Measurements from ENCODE around the gene EFL1. TPM values are rescaled to one million over a fixed set of nuclear protein-coding genes. Genes with fewer than 3 reads are reported as not detected.
"Not testable (repeated sequence)": the region's sequence is repeated elsewhere in the genome, so short reads cannot be mapped to it uniquely, and the experiment has no call there.

Gene EFL1
- total RNA-seq, 1 experiment from 2014 or later = 29.1 TPM

DNA sequence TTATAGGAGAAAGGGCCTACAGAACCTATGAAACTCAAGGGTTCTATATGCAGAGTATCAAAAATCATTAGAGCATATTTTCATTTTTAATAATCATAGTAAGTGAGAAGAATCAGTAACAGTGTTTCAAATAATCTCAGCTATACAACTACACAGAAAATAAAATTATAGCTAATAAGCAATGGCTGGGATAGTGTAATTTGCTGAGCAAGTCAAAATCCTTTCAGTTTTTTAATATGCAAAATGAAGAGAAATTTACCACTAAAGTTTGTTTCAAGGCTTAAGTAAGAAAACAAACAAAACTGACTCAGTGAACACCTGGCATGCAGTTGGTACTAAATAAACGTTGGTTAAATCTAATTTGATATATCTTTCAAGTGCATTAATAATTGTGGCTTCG is 66.2 kb downstream of the EFL1 start:
- BruUV-seq (replicated peaks) = no TSS peak
- Mint-ChIP-seq H3K36me3 (ENCODE audit: insufficient read depth, unreplicated experiment) (no peaks in the 10 kb centered on the region), H3K9me3 (ENCODE audit: low read depth, unreplicated experiment) (no peaks in the 10 kb centered on the region), H3K4me1 (ENCODE audit: low read depth, unreplicated experiment) (peaks cover 6% of the 10 kb centered on the region), H3K27me3 (ENCODE audit: unreplicated experiment) (no peaks in the 10 kb centered on the region), H3K27ac (ENCODE audit: unreplicated experiment) (no peak overlapping the region), H3K4me3 (ENCODE audit: low read depth, unreplicated experiment) (no peak overlapping the region)
- no peak for DNase-seq
- CTCF ChIA-PET = interaction anchor here (3.6 kb wide), 1 partner anchor 88 kb away, joined by 12 read pairs; no protein-coding TSS in a partner anchor
- TF ChIP-seq, protein P1, sequence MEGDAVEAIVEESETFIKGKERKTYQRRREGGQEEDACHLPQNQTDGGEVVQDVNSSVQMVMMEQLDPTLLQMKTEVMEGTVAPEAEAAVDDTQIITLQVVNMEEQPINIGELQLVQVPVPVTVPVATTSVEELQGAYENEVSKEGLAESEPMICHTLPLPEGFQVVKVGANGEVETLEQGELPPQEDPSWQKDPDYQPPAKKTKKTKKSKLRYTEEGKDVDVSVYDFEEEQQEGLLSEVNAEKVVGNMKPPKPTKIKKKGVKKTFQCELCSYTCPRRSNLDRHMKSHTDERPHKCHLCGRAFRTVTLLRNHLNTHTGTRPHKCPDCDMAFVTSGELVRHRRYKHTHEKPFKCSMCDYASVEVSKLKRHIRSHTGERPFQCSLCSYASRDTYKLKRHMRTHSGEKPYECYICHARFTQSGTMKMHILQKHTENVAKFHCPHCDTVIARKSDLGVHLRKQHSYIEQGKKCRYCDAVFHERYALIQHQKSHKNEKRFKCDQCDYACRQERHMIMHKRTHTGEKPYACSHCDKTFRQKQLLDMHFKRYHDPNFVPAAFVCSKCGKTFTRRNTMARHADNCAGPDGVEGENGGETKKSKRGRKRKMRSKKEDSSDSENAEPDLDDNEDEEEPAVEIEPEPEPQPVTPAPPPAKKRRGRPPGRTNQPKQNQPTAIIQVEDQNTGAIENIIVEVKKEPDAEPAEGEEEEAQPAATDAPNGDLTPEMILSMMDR (IDR thresholded peaks at IDR 0.05; ENCODE audit: unreplicated experiment) = no peak
- intact Hi-C loops (cut with micrococcal nuclease; ENCODE audit: unreplicated experiment) = loop anchor here (5.0 kb wide), 1 partner anchor 714 kb away; no protein-coding TSS in a partner anchor

DNA sequence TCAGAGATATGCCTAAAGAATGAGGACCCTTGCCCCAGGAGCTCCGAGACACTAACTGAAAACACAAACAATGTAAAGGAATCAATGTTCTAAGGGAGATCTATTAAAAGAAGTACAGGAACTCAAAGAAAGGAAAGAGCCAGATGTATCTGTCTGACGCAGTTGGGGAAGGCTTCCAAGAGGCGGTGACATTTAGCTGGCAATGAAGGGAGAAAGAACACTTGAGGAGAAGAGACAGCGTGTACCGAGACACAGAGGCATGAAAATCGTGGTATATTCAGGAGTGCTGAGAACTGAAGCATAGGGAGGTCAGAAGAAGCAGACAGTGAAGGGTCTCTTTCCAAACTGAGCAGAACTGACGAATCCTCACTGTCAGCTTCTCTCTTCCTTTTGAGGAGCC is 66.7 kb downstream of the EFL1 start:
- DNase-seq; H3K36me3 Mint-ChIP-seq (ENCODE audit: insufficient read depth, unreplicated experiment); H3K4me3 Mint-ChIP-seq (ENCODE audit: low read depth, unreplicated experiment); H3K27me3 Mint-ChIP-seq (ENCODE audit: unreplicated experiment); H3K9me3 Mint-ChIP-seq (ENCODE audit: low read depth, unreplicated experiment); H3K27ac Mint-ChIP-seq (ENCODE audit: unreplicated experiment); BruUV-seq (replicated peaks); H3K4me1 Mint-ChIP-seq (ENCODE audit: low read depth, unreplicated experiment): not testable (repeated sequence)
- intact Hi-C loops (cut with micrococcal nuclease; ENCODE audit: unreplicated experiment) = loop anchor here (5.0 kb wide), 1 partner anchor 714 kb away; no protein-coding TSS in a partner anchor
- CTCF ChIA-PET = interaction anchor here (3.6 kb wide), 1 partner anchor 87 kb away, joined by 12 read pairs; no protein-coding TSS in a partner anchor

DNA sequence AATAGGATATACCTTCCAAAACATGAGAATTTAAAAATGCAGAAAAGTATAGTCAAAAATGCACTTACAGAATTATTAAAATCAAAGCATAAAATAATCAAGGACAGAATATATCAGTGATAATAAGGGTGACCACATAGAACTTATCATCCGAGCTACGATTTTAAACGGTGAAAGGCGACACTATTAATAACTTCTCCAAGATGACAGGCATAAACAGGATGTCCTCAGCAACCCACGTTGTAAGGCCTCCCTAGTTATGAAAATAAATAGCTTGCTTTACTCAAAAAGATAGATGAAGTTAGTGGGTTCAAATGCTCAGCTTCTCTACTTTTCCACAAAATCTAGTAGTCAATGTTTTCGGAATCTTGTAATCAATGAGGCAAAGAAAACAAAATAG is 68.0 kb downstream of the EFL1 start:
- CTCF ChIA-PET = interaction anchor here (3.6 kb wide), 1 partner anchor 86 kb away, joined by 12 read pairs; no protein-coding TSS in a partner anchor
- not testable (repeated sequence) for H3K9me3 Mint-ChIP-seq (ENCODE audit: low read depth, unreplicated experiment)

DNA sequence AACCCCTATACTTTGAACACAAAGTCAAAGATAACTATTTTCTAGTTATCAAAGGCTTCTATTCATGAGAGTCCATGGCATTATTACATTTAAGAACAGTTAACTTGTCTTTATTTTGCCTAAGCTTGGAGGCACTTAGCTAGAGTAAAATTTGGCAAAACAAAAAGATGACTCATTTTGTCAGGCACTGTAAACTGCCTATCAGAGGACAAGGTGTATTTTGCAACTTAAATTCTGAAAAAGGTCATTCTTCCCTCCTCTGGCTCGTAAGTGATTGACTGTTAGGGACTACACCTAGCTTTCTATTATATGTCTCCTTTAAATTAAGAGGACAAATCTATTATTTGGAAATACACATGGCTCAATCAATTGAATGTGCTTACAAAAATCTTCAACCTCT is 69.1 kb downstream of the EFL1 start:
- CTCF ChIA-PET; intact Hi-C loops (cut with micrococcal nuclease; ENCODE audit: unreplicated experiment); H3K9me3 Mint-ChIP-seq (ENCODE audit: low read depth, unreplicated experiment); DNase-seq; H3K36me3 Mint-ChIP-seq (ENCODE audit: insufficient read depth, unreplicated experiment); BruUV-seq (replicated peaks); H3K4me3 Mint-ChIP-seq (ENCODE audit: low read depth, unreplicated experiment); H3K27me3 Mint-ChIP-seq (ENCODE audit: unreplicated experiment); H3K27ac Mint-ChIP-seq (ENCODE audit: unreplicated experiment); H3K4me1 Mint-ChIP-seq (ENCODE audit: low read depth, unreplicated experiment): not testable (repeated sequence)

More for the DNA sequence above, 68.0 kb downstream of the EFL1 start:
- H3K36me3 Mint-ChIP-seq (ENCODE audit: insufficient read depth, unreplicated experiment); H3K27ac Mint-ChIP-seq (ENCODE audit: unreplicated experiment); H3K4me3 Mint-ChIP-seq (ENCODE audit: low read depth, unreplicated experiment); intact Hi-C loops (cut with micrococcal nuclease; ENCODE audit: unreplicated experiment); H3K4me1 Mint-ChIP-seq (ENCODE audit: low read depth, unreplicated experiment); DNase-seq; H3K27me3 Mint-ChIP-seq (ENCODE audit: unreplicated experiment); BruUV-seq (replicated peaks): not testable (repeated sequence)

DNA sequence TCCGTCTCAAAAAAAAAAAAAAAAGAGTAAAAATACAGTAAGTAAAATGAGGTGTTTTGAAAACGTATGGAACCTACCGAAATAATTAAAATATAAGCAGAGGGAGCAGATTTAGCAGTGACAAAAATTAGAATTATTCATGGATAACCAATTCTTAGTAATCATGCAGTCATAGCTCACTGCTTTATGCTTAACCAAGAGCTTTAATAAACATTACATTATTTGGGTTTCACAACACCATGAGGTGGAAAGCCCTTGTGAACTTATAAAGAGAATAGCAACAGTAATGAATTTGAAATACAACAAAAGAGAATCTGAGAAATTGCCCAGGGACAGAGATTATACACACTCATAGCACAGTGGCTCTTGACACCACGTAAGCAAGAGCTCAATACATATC is 70.1 kb downstream of the EFL1 start:
- DNase-seq; H3K36me3 Mint-ChIP-seq (ENCODE audit: insufficient read depth, unreplicated experiment); BruUV-seq (replicated peaks); H3K27me3 Mint-ChIP-seq (ENCODE audit: unreplicated experiment); H3K27ac Mint-ChIP-seq (ENCODE audit: unreplicated experiment); H3K9me3 Mint-ChIP-seq (ENCODE audit: low read depth, unreplicated experiment); H3K4me3 Mint-ChIP-seq (ENCODE audit: low read depth, unreplicated experiment); H3K4me1 Mint-ChIP-seq (ENCODE audit: low read depth, unreplicated experiment); intact Hi-C loops (cut with micrococcal nuclease; ENCODE audit: unreplicated experiment): not testable (repeated sequence)
- CTCF ChIA-PET = interaction anchor here (0.5 kb wide), 1 partner anchor 10 kb away, joined by 3 read pairs; no protein-coding TSS in a partner anchor

DNA sequence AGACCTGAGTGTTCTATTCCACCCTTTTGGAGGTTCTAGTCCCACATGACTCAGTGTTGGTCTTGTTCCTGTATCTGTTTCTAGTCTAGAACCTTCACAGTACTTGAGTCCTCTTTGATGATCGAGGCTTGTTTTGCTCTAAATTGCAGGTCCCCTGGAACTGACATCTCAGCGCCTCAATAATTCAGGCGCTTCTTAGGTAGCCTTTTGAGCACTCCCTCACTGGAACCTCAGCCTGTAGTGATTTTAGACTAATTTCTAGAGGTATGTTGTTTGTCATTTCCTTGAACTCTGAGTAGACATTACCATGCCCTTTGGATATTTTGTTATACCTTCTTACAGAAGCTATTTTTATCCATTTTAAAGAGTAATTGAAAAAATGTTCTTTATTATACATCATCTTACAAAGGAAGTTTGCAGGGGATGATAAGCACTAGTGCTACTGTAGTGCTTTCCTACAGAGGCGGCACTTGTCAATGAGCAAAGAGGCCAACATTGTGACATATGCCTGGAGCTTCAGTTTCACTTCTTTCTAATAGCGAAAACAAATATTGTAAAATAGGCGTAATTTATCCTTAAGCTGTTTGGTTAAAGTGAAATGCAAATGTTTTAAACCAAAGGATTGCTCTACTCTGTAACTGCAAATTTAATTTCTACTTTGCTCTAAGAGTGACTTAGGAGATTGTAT is 75.7 kb downstream of the EFL1 start:
- Mint-ChIP-seq H3K27ac (ENCODE audit: unreplicated experiment) (no peak overlapping the region), H3K36me3 (ENCODE audit: insufficient read depth, unreplicated experiment) (no peaks in the 10 kb centered on the region), H3K4me3 (ENCODE audit: low read depth, unreplicated experiment) (no peak overlapping the region), H3K27me3 (ENCODE audit: unreplicated experiment) (no peaks in the 10 kb centered on the region), H3K9me3 (ENCODE audit: low read depth, unreplicated experiment) (no peaks in the 10 kb centered on the region), H3K4me1 (ENCODE audit: low read depth, unreplicated experiment) (peaks cover 16% of the 10 kb centered on the region)
- TF ChIP-seq, protein P1 (IDR thresholded peaks at IDR 0.05; ENCODE audit: unreplicated experiment) = no peak
- CTCF ChIA-PET = no interaction called here
- BruUV-seq (replicated peaks) = no TSS peak
- no peak for DNase-seq
- intact Hi-C loops (cut with micrococcal nuclease; ENCODE audit: unreplicated experiment) = loop anchor here (10.0 kb wide), 1 partner anchor 262 kb away; no protein-coding TSS in a partner anchor
